Measurements from ENCODE around the gene MAPT.

MAPT gene

DNA sequence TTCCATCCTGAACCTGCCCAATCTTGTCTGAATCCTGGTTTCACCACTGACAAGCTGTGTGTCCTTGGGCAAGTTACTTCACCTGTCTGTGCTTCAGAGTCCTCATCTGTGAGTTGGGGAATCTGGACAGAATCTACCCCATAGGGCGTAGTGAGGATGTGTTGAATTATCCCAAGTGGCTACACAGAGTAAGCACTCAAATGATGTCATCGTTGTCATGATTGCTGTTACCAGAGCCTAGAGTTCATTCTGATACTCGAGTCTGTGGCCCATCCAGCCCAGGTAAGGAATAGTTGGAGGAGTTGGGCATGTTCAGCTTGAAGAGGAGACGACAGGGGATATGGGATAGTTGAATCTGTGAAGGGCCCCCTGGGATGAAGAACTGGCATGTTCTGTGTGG is 45.9 kb downstream of the MAPT start:
- TF ChIP-seq, protein P1, sequence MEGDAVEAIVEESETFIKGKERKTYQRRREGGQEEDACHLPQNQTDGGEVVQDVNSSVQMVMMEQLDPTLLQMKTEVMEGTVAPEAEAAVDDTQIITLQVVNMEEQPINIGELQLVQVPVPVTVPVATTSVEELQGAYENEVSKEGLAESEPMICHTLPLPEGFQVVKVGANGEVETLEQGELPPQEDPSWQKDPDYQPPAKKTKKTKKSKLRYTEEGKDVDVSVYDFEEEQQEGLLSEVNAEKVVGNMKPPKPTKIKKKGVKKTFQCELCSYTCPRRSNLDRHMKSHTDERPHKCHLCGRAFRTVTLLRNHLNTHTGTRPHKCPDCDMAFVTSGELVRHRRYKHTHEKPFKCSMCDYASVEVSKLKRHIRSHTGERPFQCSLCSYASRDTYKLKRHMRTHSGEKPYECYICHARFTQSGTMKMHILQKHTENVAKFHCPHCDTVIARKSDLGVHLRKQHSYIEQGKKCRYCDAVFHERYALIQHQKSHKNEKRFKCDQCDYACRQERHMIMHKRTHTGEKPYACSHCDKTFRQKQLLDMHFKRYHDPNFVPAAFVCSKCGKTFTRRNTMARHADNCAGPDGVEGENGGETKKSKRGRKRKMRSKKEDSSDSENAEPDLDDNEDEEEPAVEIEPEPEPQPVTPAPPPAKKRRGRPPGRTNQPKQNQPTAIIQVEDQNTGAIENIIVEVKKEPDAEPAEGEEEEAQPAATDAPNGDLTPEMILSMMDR (IDR thresholded peaks at IDR 0.05; ENCODE audit: low read length) = no peak
- no peak for TF ChIP-seq EZH2 (optimal IDR thresholded peaks at IDR 0.05; ENCODE audit: low read depth, low read length)
- H3K79me2 ChIP-seq (ENCODE audit: low read length) = no peaks in the 10 kb centered on the region
- no peaks in the 10 kb centered on the region for H3F3A ChIP-seq (ENCODE audit: insufficient read depth, low read length)
- no peaks in the 10 kb centered on the region for H3K4me1 ChIP-seq (ENCODE audit: low read length)
- no peak overlapping the region for H3K4me3 ChIP-seq (ENCODE audit: low read length)
- H3K9me3 ChIP-seq (replicated peaks; ENCODE audit: insufficient read depth, low read length) = no peaks in the 10 kb centered on the region
- H3K27ac ChIP-seq (ENCODE audit: low read length) = no peak overlapping the region
- H4K20me1 ChIP-seq (ENCODE audit: insufficient read depth, low read length) = no peaks in the 10 kb centered on the region
- H3K9me2 ChIP-seq (replicated peaks; ENCODE audit: insufficient read depth, low read length) = no peaks in the 10 kb centered on the region
- H2AFZ ChIP-seq (ENCODE audit: low read length) = no peak overlapping the region
- H3K36me3 ChIP-seq (replicated peaks; ENCODE audit: insufficient read depth, low read length) = no peaks in the 10 kb centered on the region
- H3K27me3 ChIP-seq (replicated peaks; ENCODE audit: insufficient read depth, low read length) = no peaks in the 10 kb centered on the region
- DNase-seq = no peak
- no peak overlapping the region for H3K9ac ChIP-seq (ENCODE audit: low read length)
- no peak overlapping the region for H3K4me2 ChIP-seq (ENCODE audit: low read depth, low read length)

DNA sequence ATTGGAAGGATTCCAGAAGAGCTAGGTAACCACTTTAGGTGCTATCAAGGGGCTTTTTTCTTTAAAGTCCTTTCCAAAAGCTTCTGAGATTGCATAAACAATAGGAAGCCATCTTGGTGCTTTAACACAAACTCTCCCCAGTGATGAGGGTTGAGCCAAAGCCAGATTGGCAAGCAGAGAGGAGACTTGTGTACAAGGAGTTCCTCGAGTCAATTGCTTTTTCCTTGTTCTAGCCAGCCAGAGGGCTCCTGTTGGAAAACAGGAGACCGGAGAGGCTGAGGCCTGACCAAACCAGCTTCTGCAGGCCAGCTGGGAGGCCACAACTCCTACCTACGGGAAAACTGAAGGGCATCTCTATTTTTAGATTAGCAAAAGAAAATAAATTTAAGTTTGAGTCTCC is 46.5 kb downstream of the MAPT start:
- H3K4me2 ChIP-seq (ENCODE audit: low read depth, low read length) = no peak overlapping the region
- H3K9me3 ChIP-seq (replicated peaks; ENCODE audit: insufficient read depth, low read length) = no peaks in the 10 kb centered on the region
- H3K4me1 ChIP-seq (ENCODE audit: low read length) = no peaks in the 10 kb centered on the region
- no peak overlapping the region for H3K4me3 ChIP-seq (ENCODE audit: low read length)
- H3K27me3 ChIP-seq (replicated peaks; ENCODE audit: insufficient read depth, low read length) = no peaks in the 10 kb centered on the region
- no peak overlapping the region for H3K9ac ChIP-seq (ENCODE audit: low read length)
- H2AFZ ChIP-seq (ENCODE audit: low read length) = no peak overlapping the region
- H3K9me2 ChIP-seq (replicated peaks; ENCODE audit: insufficient read depth, low read length) = no peaks in the 10 kb centered on the region
- H4K20me1 ChIP-seq (ENCODE audit: insufficient read depth, low read length) = no peaks in the 10 kb centered on the region
- no peaks in the 10 kb centered on the region for H3K79me2 ChIP-seq (ENCODE audit: low read length)
- no peak for DNase-seq
- H3K27ac ChIP-seq (ENCODE audit: low read length) = no peak overlapping the region
- no peaks in the 10 kb centered on the region for H3F3A ChIP-seq (ENCODE audit: insufficient read depth, low read length)
- TF ChIP-seq EZH2phosphoT487 (IDR thresholded peaks at IDR 0.05; ENCODE audit: low read length) = no peak
- TF ChIP-seq, protein P1 (IDR thresholded peaks at IDR 0.05; ENCODE audit: low read length) = no peak
- TF ChIP-seq EZH2 (optimal IDR thresholded peaks at IDR 0.05; ENCODE audit: low read depth, low read length) = no peak
- H3K36me3 ChIP-seq (replicated peaks; ENCODE audit: insufficient read depth, low read length) = no peaks in the 10 kb centered on the region

DNA sequence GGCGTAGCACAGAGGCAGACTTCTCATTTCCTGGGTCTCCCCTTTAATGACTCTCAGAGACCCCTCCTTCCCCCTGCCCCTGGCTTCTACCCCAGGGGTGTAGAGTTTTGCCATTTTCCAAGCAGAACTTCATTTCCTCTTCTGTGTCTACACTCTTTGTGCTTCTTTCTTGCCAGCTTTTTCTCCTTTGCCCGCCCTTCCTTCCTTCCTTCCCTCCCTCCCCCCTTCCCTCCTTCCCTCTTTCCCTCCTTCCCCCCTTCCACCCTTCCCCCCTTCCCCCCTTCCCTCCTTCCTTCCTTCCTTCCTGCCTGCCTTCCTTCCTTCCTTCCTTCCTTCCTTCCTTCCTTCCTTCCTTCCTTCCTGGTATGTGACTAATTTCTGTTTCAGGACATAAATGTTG is 47.0 kb downstream of the MAPT start:
- Histone ChIP-seq H3K27ac (ENCODE audit: low read length) (no peak overlapping the region), H3K79me2 (ENCODE audit: low read length) (no peaks in the 10 kb centered on the region), H3K4me2 (ENCODE audit: low read depth, low read length) (no peak overlapping the region), H2AFZ (ENCODE audit: low read length) (no peak overlapping the region), H4K20me1 (ENCODE audit: insufficient read depth, low read length) (no peaks in the 10 kb centered on the region), H3K9ac (ENCODE audit: low read length) (no peak overlapping the region), H3K9me2 (replicated peaks; ENCODE audit: insufficient read depth, low read length) (no peaks in the 10 kb centered on the region), H3K9me3 (replicated peaks; ENCODE audit: insufficient read depth, low read length) (no peaks in the 10 kb centered on the region), H3K36me3 (replicated peaks; ENCODE audit: insufficient read depth, low read length) (no peaks in the 10 kb centered on the region), H3K27me3 (replicated peaks; ENCODE audit: insufficient read depth, low read length) (no peaks in the 10 kb centered on the region), H3K4me3 (ENCODE audit: low read length) (no peak overlapping the region), H3F3A (ENCODE audit: insufficient read depth, low read length) (no peaks in the 10 kb centered on the region), H3K4me1 (ENCODE audit: low read length) (no peaks in the 10 kb centered on the region)
- DNase-seq = no peak
- no peak for TF ChIP-seq EZH2phosphoT487 (IDR thresholded peaks at IDR 0.05; ENCODE audit: low read length)
- TF ChIP-seq, protein P1 (IDR thresholded peaks at IDR 0.05; ENCODE audit: low read length) = no peak
- TF ChIP-seq EZH2 (optimal IDR thresholded peaks at IDR 0.05; ENCODE audit: low read depth, low read length) = no peak
